Keratinocyte (primary cell): Measurements from ENCODE around the gene CTIF. TPM values are rescaled to one million over a fixed set of nuclear protein-coding genes. Genes with fewer than 3 reads are reported as not detected.

ENCODE experiments used
- DNase-seq: peaks from one replicate; pipeline ENCODE4 v3.0.0-alpha.2; 2011; ENCODE audit warnings: low read depth, missing footprints, low spot score
- FAIRE-seq: peaks from 2 replicates; lab custom pipeline; 2011; peaks lifted over from hg19 to GRCh38; lab: Jason Lieb, UNC
- H2AFZ ChIP-seq: 2 replicates; pipeline ENCODE4 v1.6.0; 2012; ENCODE audit warnings: low read length, control low read depth, inconsistent platforms; ENCODE audit not compliant: control insufficient read depth
- H3K27ac ChIP-seq: 2 replicates; pipeline ENCODE4 v1.5.1; 2011; ENCODE audit warnings: low read length; ENCODE audit not compliant: control insufficient read depth, insufficient read depth
- H3K27me3 ChIP-seq: 3 replicates; pipeline ENCODE4 v1.6.0; 2011; ENCODE audit warnings: low read length; ENCODE audit not compliant: control insufficient read depth, insufficient read depth; ENCODE audit errors: extremely low read depth
- H3K36me3 ChIP-seq, 2 experiments: 2 replicates in 1 of 2; 3 replicates in 1 of 2; pipeline ENCODE4 v1.5.1; 2011; ENCODE audit warnings: low read length in 2 of 2, mild to moderate bottlenecking in 1 of 2; ENCODE audit not compliant: control insufficient read depth in 2 of 2, insufficient read depth in 2 of 2; ENCODE audit errors: extremely low read depth in 1 of 2
- H3K4me1 ChIP-seq: 3 replicates; pipeline ENCODE4 v1.5.1; 2011; ENCODE audit warnings: low read length; ENCODE audit not compliant: control insufficient read depth, insufficient read depth; ENCODE audit errors: extremely low read depth
- H3K4me2 ChIP-seq: 3 replicates; pipeline ENCODE4 v1.6.0; 2011; ENCODE audit warnings: low read depth, low read length; ENCODE audit not compliant: control insufficient read depth, insufficient read depth; ENCODE audit errors: extremely low read depth
- H3K4me3 ChIP-seq, 3 experiments: fragments of 200-600 bp in 1 of 3; sonication (generic) in 1 of 3; 2 replicates in 2 of 3; 3 replicates in 1 of 3; pipeline ENCODE4 v1.5.1; 2011 to 2016; ENCODE audit warnings: low read length in 3 of 3, mild to moderate bottlenecking in 3 of 3, control low read depth in 2 of 3, inconsistent platforms in 1 of 3, low read depth in 1 of 3, mixed read lengths in 1 of 3, mixed run types in 1 of 3, moderate library complexity in 1 of 3; ENCODE audit not compliant: control insufficient read depth in 2 of 3, insufficient read depth in 2 of 3; ENCODE audit errors: extremely low read depth in 1 of 3
- H3K79me2 ChIP-seq: 2 replicates; pipeline ENCODE4 v1.6.0; 2012; ENCODE audit warnings: low read length; ENCODE audit not compliant: control insufficient read depth, insufficient read depth
- H3K9ac ChIP-seq: 3 replicates; pipeline ENCODE4 v1.6.0; 2011; ENCODE audit warnings: low read length; ENCODE audit not compliant: control insufficient read depth, insufficient read depth; ENCODE audit errors: extremely low read depth
- H3K9me1 ChIP-seq: 3 replicates; pipeline ENCODE4 v1.6.0; 2011; ENCODE audit warnings: low read length; ENCODE audit not compliant: control insufficient read depth, insufficient read depth; ENCODE audit errors: extremely low read depth
- H3K9me3 ChIP-seq: 2 replicates; pipeline ENCODE4 v1.5.1; 2012; ENCODE audit warnings: low read depth, low read length; ENCODE audit not compliant: control insufficient read depth
- H4K20me1 ChIP-seq: 3 replicates; pipeline ENCODE4 v1.6.0; 2011; ENCODE audit warnings: low read length; ENCODE audit not compliant: control insufficient read depth, insufficient read depth; ENCODE audit errors: extremely low read depth
- EZH2 ChIP-seq: IDR thresholded peaks from one replicate; pipeline ENCODE4 v1.6.1; 2012; ENCODE audit warnings: inconsistent platforms, mild to moderate bottlenecking, low read length, moderate library complexity
- dilution Hi-C: fragments of 300-500 bp; cut with MboI; formaldehyde crosslinking; loops from one replicate; pipeline ENCODE4 v1.7.0; 2020; ENCODE audit warnings: low sequenced_read_pairs; ENCODE audit not compliant: extremely low pct_ligation_motif_present
- polyA plus RNA-seq, 5 experiments: library from polyadenylated mRNA; depleted of rRNA in 3 of 5; stranded (reverse) in 3 of 5; stranded (forward) in 1 of 5; unstranded in 1 of 5; fragments of >200 nt; gene quantifications; 1 replicate in 1 of 5; 2 replicates in 3 of 5; 3 replicates in 1 of 5; pipeline versions ENCODE4 v1.2.1 to v1.2.3, GENCODE V29; 2011 to 2012; ENCODE audit warnings: missing spikeins in 2 of 5, low read depth in 1 of 5, low replicate concordance in 1 of 5
- TF ChIP-seq, protein P1 (sequence below), 3 experiments: IDR thresholded peaks in 1 of 3; conservative IDR thresholded peaks in 1 of 3; optimal IDR thresholded peaks in 1 of 3; 2 replicates in 2 of 3; 3 replicates in 1 of 3; pipeline versions ENCODE3 to v1.5.1; 2011; ENCODE audit warnings: low read length in 3 of 3, mild to moderate bottlenecking in 3 of 3, moderate library complexity in 2 of 3, control low read depth in 1 of 3, inconsistent platforms in 1 of 3; ENCODE audit not compliant: insufficient read depth in 2 of 3; ENCODE audit errors: extremely low read depth in 1 of 3

Gene CTIF
- polyA plus RNA-seq, 1 donor (not counting 4 experiments of a cell fraction or from before 2014, with no cell fraction given), result 15.0 TPM

DNA sequence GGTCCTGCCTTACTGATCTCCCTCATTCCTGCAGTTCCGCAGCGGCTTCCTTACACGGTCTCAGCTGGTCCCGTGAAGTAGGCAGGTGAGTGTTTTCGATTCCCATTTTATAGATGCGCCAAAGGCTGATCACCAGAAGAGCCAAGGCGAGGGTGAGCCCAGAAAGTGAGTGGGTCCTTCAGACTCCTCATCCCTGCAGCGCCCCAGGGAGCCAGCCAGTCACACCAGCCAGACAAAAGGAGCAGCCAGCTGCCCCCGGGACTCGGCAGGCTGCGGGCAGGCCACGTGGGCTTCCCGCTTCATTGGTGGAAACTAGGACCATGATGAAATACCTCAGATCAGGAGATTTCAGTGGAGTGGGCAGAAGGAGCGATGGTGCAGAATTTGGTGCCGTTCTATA is 326.0 kb downstream of the CTIF start:
- peaks cover 4 to 5% of the 10 kb centered on the region in 2 experiments for H3K36me3 ChIP-seq
- H2AFZ ChIP-seq, result no peak overlapping the region
- no peaks in the 10 kb centered on the region for H3K27me3 ChIP-seq
- H3K79me2 ChIP-seq, result no peaks in the 10 kb centered on the region
- H3K4me1 ChIP-seq, result no peaks in the 10 kb centered on the region
- no peak for DNase-seq
- H3K4me3 ChIP-seq, result no peak overlapping the region
- no peaks in the 10 kb centered on the region for H3K9me1 ChIP-seq
- dilution Hi-C loops, result no loop called here
- H3K4me2 ChIP-seq, result no peak overlapping the region
- no peak for FAIRE-seq
- no peaks in the 10 kb centered on the region for H4K20me1 ChIP-seq
- no peak overlapping the region for H3K9ac ChIP-seq
- H3K27ac ChIP-seq, result no peak overlapping the region
- no peaks in the 10 kb centered on the region for H3K9me3 ChIP-seq
- TF ChIP-seq, protein P1, sequence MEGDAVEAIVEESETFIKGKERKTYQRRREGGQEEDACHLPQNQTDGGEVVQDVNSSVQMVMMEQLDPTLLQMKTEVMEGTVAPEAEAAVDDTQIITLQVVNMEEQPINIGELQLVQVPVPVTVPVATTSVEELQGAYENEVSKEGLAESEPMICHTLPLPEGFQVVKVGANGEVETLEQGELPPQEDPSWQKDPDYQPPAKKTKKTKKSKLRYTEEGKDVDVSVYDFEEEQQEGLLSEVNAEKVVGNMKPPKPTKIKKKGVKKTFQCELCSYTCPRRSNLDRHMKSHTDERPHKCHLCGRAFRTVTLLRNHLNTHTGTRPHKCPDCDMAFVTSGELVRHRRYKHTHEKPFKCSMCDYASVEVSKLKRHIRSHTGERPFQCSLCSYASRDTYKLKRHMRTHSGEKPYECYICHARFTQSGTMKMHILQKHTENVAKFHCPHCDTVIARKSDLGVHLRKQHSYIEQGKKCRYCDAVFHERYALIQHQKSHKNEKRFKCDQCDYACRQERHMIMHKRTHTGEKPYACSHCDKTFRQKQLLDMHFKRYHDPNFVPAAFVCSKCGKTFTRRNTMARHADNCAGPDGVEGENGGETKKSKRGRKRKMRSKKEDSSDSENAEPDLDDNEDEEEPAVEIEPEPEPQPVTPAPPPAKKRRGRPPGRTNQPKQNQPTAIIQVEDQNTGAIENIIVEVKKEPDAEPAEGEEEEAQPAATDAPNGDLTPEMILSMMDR (optimal IDR thresholded peaks at IDR 0.05 in 1 of 3, IDR thresholded peaks at IDR 0.05 in 1 of 3, conservative IDR thresholded peaks at IDR 0.05 in 1 of 3; ENCODE audit: extremely low read depth in 1 of 3, insufficient read depth in 2 of 3, low read length in 3 of 3), result no peak
- no peak for TF ChIP-seq EZH2

DNA sequence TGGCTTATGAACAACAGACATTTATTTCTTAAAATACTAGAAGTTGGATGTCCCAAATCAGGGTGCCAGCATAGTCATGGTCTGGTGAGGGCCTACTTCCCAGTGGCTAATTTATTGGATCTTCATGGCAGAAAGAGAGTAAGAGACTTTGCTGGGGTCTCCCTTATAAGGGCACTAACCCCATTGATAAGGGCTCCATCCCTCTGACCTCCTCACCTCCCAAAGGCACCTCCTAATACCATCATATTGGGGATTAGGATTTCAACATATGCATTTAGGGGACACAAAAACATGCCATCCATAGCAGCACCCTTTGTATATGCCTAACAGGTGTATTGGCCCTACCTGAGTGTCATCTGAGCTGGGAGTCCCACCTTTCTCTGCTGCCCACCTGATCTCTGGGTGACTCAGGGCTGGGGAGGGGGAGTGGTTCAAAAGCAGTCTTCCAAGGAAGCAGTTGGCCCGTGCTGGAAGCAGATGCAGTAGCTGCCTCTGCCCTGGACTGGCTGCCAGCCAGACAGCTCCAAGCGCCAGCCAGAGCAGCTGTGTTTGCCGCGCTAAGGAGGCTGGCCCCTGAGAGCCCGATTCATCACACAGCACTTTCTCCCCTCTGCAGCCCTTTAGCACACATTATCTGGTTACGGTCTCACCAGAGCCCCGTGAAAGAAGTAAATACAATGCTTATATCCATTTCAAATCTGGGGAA is 327.4 kb downstream of the CTIF start:
- H3K27ac ChIP-seq, result no peak overlapping the region
- no peak for TF ChIP-seq EZH2
- TF ChIP-seq, protein P1 (optimal IDR thresholded peaks at IDR 0.05 in 1 of 3, IDR thresholded peaks at IDR 0.05 in 1 of 3, conservative IDR thresholded peaks at IDR 0.05 in 1 of 3; ENCODE audit: extremely low read depth in 1 of 3, insufficient read depth in 2 of 3, low read length in 3 of 3), result no peak
- H3K4me2 ChIP-seq, result no peak overlapping the region
- no peak overlapping the region for H2AFZ ChIP-seq
- peaks cover 2 to 5% of the 10 kb centered on the region in 2 experiments for H3K36me3 ChIP-seq
- H3K4me1 ChIP-seq, result no peaks in the 10 kb centered on the region
- no peak overlapping the region for H3K4me3 ChIP-seq
- no peaks in the 10 kb centered on the region for H3K9me3 ChIP-seq
- DNase-seq (no peak), FAIRE-seq (no peak)
- no peaks in the 10 kb centered on the region for H4K20me1 ChIP-seq
- no peaks in the 10 kb centered on the region for H3K27me3 ChIP-seq
- no peak overlapping the region for H3K9ac ChIP-seq
- dilution Hi-C loops, result no loop called here
- H3K9me1 ChIP-seq, result no peaks in the 10 kb centered on the region
- H3K79me2 ChIP-seq, result no peaks in the 10 kb centered on the region
